ENCODE results near the gene TTC34. TPM values are rescaled to one million over a fixed set of nuclear protein-coding genes. Genes with fewer than 3 reads are reported as not detected.

TTC34 gene
- total and polyA plus RNA-seq, 2 donors (not counting 1 experiment from before 2014, with no cell fraction given), result 0.05 to 0.17 TPM

GRCh38 chr1:2825487-2826189, 24.1 kb upstream of the TTC34 start:
- Histone ChIP-seq H3K4me1 (ENCODE audit: control insufficient read depth, extremely low read depth, insufficient read depth, low read length) (no peaks in the 10 kb centered on the region), H3K9ac (ENCODE audit: insufficient read depth, low read length) (no peak overlapping the region), H3K9me3 (ENCODE audit: control insufficient read depth, insufficient read depth, low read depth, low read length) (no peaks in the 10 kb centered on the region), H3K27ac (ENCODE audit: insufficient read depth, low read length) (no peak overlapping the region), H3K4me3 (replicated peaks in 1 of 4; ENCODE audit: control extremely low read depth in 1 of 4, insufficient read depth in 1 of 4, low read depth in 3 of 4, low read length in 4 of 4) (no peak overlapping the region), H2AFZ (ENCODE audit: low read length) (no peak overlapping the region), H3K4me2 (ENCODE audit: extremely low read depth, insufficient read depth, low read length) (no peak overlapping the region), H3K27me3 (ENCODE audit: control insufficient read depth, insufficient read depth, low read length) (no peaks in the 10 kb centered on the region), H3K79me2 (ENCODE audit: control insufficient read depth, insufficient read depth, low read length) (no peaks in the 10 kb centered on the region), H3K36me3 (ENCODE audit: control insufficient read depth, insufficient read depth, low read length) (no peaks in the 10 kb centered on the region), H4K20me1 (ENCODE audit: control insufficient read depth, extremely low read depth, insufficient read depth, low read length) (no peaks in the 10 kb centered on the region)
- DNase-seq (ENCODE audit: low read depth in 2 of 2), result no peak
- TF ChIP-seq, protein P1, sequence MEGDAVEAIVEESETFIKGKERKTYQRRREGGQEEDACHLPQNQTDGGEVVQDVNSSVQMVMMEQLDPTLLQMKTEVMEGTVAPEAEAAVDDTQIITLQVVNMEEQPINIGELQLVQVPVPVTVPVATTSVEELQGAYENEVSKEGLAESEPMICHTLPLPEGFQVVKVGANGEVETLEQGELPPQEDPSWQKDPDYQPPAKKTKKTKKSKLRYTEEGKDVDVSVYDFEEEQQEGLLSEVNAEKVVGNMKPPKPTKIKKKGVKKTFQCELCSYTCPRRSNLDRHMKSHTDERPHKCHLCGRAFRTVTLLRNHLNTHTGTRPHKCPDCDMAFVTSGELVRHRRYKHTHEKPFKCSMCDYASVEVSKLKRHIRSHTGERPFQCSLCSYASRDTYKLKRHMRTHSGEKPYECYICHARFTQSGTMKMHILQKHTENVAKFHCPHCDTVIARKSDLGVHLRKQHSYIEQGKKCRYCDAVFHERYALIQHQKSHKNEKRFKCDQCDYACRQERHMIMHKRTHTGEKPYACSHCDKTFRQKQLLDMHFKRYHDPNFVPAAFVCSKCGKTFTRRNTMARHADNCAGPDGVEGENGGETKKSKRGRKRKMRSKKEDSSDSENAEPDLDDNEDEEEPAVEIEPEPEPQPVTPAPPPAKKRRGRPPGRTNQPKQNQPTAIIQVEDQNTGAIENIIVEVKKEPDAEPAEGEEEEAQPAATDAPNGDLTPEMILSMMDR (conservative IDR thresholded peaks at IDR 0.05 in 1 of 2, IDR thresholded peaks at IDR 0.05 in 1 of 2; ENCODE audit: low read depth in 1 of 2, low read length in 2 of 2), result no peak
- TF ChIP-seq EZH2 (IDR thresholded peaks at IDR 0.05; ENCODE audit: low read length, missing control alignments), result no peak

GRCh38 chr1:2824999-2825398, 23.5 kb upstream of the TTC34 start:
- no peak overlapping the region for H3K9ac ChIP-seq (ENCODE audit: insufficient read depth, low read length)
- no peaks in the 10 kb centered on the region for H3K27me3 ChIP-seq (ENCODE audit: control insufficient read depth, insufficient read depth, low read length)
- H3K9me3 ChIP-seq (ENCODE audit: control insufficient read depth, insufficient read depth, low read depth, low read length), result no peaks in the 10 kb centered on the region
- H3K27ac ChIP-seq (ENCODE audit: insufficient read depth, low read length), result no peak overlapping the region
- no peak overlapping the region for H3K4me3 ChIP-seq (replicated peaks in 1 of 4; ENCODE audit: control extremely low read depth in 1 of 4, insufficient read depth in 1 of 4, low read depth in 3 of 4, low read length in 4 of 4)
- no peak for TF ChIP-seq EZH2 (IDR thresholded peaks at IDR 0.05; ENCODE audit: low read length, missing control alignments)
- TF ChIP-seq, protein P1 (conservative IDR thresholded peaks at IDR 0.05 in 1 of 2, IDR thresholded peaks at IDR 0.05 in 1 of 2; ENCODE audit: low read depth in 1 of 2, low read length in 2 of 2), result no peak
- H3K4me2 ChIP-seq (ENCODE audit: extremely low read depth, insufficient read depth, low read length), result no peak overlapping the region
- H3K4me1 ChIP-seq (ENCODE audit: control insufficient read depth, extremely low read depth, insufficient read depth, low read length), result no peaks in the 10 kb centered on the region
- no peak for DNase-seq (ENCODE audit: low read depth in 2 of 2)
- H3K79me2 ChIP-seq (ENCODE audit: control insufficient read depth, insufficient read depth, low read length), result no peaks in the 10 kb centered on the region
- no peaks in the 10 kb centered on the region for H4K20me1 ChIP-seq (ENCODE audit: control insufficient read depth, extremely low read depth, insufficient read depth, low read length)
- no peak overlapping the region for H2AFZ ChIP-seq (ENCODE audit: low read length)
- H3K36me3 ChIP-seq (ENCODE audit: control insufficient read depth, insufficient read depth, low read length), result no peaks in the 10 kb centered on the region

GRCh38 chr1:2823921-2824610, 22.6 kb upstream of the TTC34 start:
- H4K20me1 ChIP-seq (ENCODE audit: control insufficient read depth, extremely low read depth, insufficient read depth, low read length), result no peaks in the 10 kb centered on the region
- TF ChIP-seq, protein P1 (conservative IDR thresholded peaks at IDR 0.05 in 1 of 2, IDR thresholded peaks at IDR 0.05 in 1 of 2; ENCODE audit: low read depth in 1 of 2, low read length in 2 of 2), result no peak
- TF ChIP-seq EZH2 (IDR thresholded peaks at IDR 0.05; ENCODE audit: low read length, missing control alignments), result no peak
- no peaks in the 10 kb centered on the region for H3K27me3 ChIP-seq (ENCODE audit: control insufficient read depth, insufficient read depth, low read length)
- no peaks in the 10 kb centered on the region for H3K79me2 ChIP-seq (ENCODE audit: control insufficient read depth, insufficient read depth, low read length)
- no peak overlapping the region for H3K9ac ChIP-seq (ENCODE audit: insufficient read depth, low read length)
- H2AFZ ChIP-seq (ENCODE audit: low read length), result no peak overlapping the region
- no peak overlapping the region for H3K4me2 ChIP-seq (ENCODE audit: extremely low read depth, insufficient read depth, low read length)
- H3K36me3 ChIP-seq (ENCODE audit: control insufficient read depth, insufficient read depth, low read length), result no peaks in the 10 kb centered on the region
- no peak overlapping the region for H3K4me3 ChIP-seq (replicated peaks in 1 of 4; ENCODE audit: control extremely low read depth in 1 of 4, insufficient read depth in 1 of 4, low read depth in 3 of 4, low read length in 4 of 4)
- no peak overlapping the region for H3K27ac ChIP-seq (ENCODE audit: insufficient read depth, low read length)
- H3K9me3 ChIP-seq (ENCODE audit: control insufficient read depth, insufficient read depth, low read depth, low read length), result no peaks in the 10 kb centered on the region
- no peak for DNase-seq (ENCODE audit: low read depth in 2 of 2)
- no peaks in the 10 kb centered on the region for H3K4me1 ChIP-seq (ENCODE audit: control insufficient read depth, extremely low read depth, insufficient read depth, low read length)

Data from fibroblast of lung (primary cell).